GM23338 (cell line): Measurements from ENCODE around the gene OPTN.

ENCODE experiments used
- EZH2 ChIP-seq: fragments of 200-600 bp; sonication (generic); IDR thresholded peaks from one replicate; pipeline ENCODE4 v1.8.0; 2017; ENCODE audit warnings: antibody characterized with exemption, mild to moderate bottlenecking, low read depth; ENCODE audit not compliant: unreplicated experiment
- ZNF114 ChIP-seq: fragments of 250-450 bp; sonication (Bioruptor Pico); IDR thresholded peaks from 2 replicates; pipeline ENCODE4 v1.5.0; 2020; ENCODE audit warnings: mild to moderate bottlenecking, moderate library complexity
- TF ChIP-seq, protein P1 (sequence below), 2 experiments: fragments of 200-600 bp in 1 of 2; sonication (generic) in 1 of 2; conservative IDR thresholded peaks; 2 replicates each; pipeline versions ENCODE4 v1.5.1 to v1.6.1; 2016 to 2017; ENCODE audit warnings: antibody characterized with exemption in 2 of 2, low read depth in 2 of 2, mild to moderate bottlenecking in 2 of 2, moderate library complexity in 1 of 2

DNA sequence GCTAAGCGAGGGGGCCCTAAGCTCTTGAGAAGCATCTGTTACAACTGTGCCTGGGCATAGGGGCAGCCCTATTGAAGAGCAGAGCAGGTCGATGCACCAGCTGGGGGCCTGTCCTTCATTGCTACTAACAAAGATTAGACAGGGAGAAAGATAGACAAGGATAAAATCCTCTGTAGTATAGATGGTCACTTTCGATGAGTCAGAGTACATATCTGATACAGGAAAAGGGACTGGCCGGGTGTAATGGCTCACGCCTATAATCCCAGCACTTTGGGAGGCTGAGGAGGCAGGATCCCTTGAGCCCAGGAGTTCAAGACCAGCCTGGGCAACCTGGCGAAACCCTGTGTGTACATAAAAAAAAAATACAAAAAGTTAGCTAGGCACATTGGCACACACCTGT is 13.6 kb downstream of the OPTN start:
- TF ChIP-seq, protein P1, sequence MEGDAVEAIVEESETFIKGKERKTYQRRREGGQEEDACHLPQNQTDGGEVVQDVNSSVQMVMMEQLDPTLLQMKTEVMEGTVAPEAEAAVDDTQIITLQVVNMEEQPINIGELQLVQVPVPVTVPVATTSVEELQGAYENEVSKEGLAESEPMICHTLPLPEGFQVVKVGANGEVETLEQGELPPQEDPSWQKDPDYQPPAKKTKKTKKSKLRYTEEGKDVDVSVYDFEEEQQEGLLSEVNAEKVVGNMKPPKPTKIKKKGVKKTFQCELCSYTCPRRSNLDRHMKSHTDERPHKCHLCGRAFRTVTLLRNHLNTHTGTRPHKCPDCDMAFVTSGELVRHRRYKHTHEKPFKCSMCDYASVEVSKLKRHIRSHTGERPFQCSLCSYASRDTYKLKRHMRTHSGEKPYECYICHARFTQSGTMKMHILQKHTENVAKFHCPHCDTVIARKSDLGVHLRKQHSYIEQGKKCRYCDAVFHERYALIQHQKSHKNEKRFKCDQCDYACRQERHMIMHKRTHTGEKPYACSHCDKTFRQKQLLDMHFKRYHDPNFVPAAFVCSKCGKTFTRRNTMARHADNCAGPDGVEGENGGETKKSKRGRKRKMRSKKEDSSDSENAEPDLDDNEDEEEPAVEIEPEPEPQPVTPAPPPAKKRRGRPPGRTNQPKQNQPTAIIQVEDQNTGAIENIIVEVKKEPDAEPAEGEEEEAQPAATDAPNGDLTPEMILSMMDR (conservative IDR thresholded peaks at IDR 0.05; ENCODE audit: low read depth in 2 of 2): no peak
- no peak for TF ChIP-seq ZNF114 (CRISPR knock-in tag)
- no peak for TF ChIP-seq EZH2
